Karpas-422 (cell line): ENCODE data around the gene IQSEC1. TPM values are rescaled to one million over a fixed set of nuclear protein-coding genes. Genes with fewer than 3 reads are reported as not detected.

ENCODE experiments used
- DNase-seq: peaks from one replicate; pipeline ENCODE4 v3.0.0-alpha.2; 2015
- H2AFZ ChIP-seq: fragments of 200-600 bp; sonication (generic); 2 replicates; pipeline ENCODE4 v1.6.1; 2014; ENCODE audit warnings: antibody characterized with exemption, low read length, mixed read lengths
- H3K27ac ChIP-seq: fragments of 200-600 bp; sonication (generic); 2 replicates; pipeline ENCODE4 v1.5.1; 2014; ENCODE audit warnings: mild to moderate bottlenecking, low read length, moderate library complexity
- H3K27me3 ChIP-seq: fragments of 200-600 bp; sonication (generic); 2 replicates; pipeline ENCODE4 v1.6.1; 2014; ENCODE audit warnings: low read length, mixed read lengths
- H3K36me3 ChIP-seq: fragments of 200-600 bp; sonication (generic); 2 replicates; pipeline ENCODE4 v1.6.1; 2014; ENCODE audit warnings: low read length, mixed read lengths; ENCODE audit not compliant: insufficient read depth
- H3K4me1 ChIP-seq: fragments of 200-600 bp; sonication (generic); 2 replicates; pipeline ENCODE4 v1.6.1; 2014; ENCODE audit warnings: mild to moderate bottlenecking, low read length, mixed read lengths
- H3K4me2 ChIP-seq: fragments of 200-600 bp; sonication (generic); 2 replicates; pipeline ENCODE4 v1.6.1; 2014; ENCODE audit warnings: low read length, low read depth, mild to moderate bottlenecking; ENCODE audit not compliant: poor library complexity, severe bottlenecking
- H3K4me3 ChIP-seq: fragments of 200-600 bp; sonication (generic); 2 replicates; pipeline ENCODE4 v1.5.1; 2014; ENCODE audit warnings: mild to moderate bottlenecking, antibody characterized with exemption, low read length, mixed read lengths
- H3K79me2 ChIP-seq: fragments of 200-600 bp; sonication (generic); 2 replicates; pipeline ENCODE4 v1.6.1; 2014; ENCODE audit warnings: mild to moderate bottlenecking, low read length, mixed read lengths
- H3K9ac ChIP-seq: fragments of 200-600 bp; sonication (generic); 2 replicates; pipeline ENCODE4 v1.6.0; 2014; ENCODE audit warnings: low read length
- H3K9me2 ChIP-seq: fragments of 200-600 bp; sonication (generic), shearing (Covaris generic); replicated peaks from 2 replicates; pipeline ENCODE4 v1.6.0; 2014; ENCODE audit warnings: mild to moderate bottlenecking, low read length, moderate library complexity; ENCODE audit not compliant: insufficient read depth
- H3K9me3 ChIP-seq: fragments of 300-700, 200-600 bp; sonication (generic); 2 replicates; pipeline ENCODE4 v1.6.1; 2014; ENCODE audit warnings: low read length, mixed read lengths
- H4K20me1 ChIP-seq: fragments of 200-600 bp; sonication (generic); 2 replicates; pipeline ENCODE4 v1.6.1; 2014; ENCODE audit warnings: mild to moderate bottlenecking, antibody characterized with exemption, low read length, low read depth; ENCODE audit not compliant: insufficient read depth
- total RNA-seq: library from RNA; depleted of rRNA; stranded (reverse); fragments of >200 nt; shearing (Covaris generic); gene quantifications from 2 replicates; pipeline ENCODE4 v1.2.3, GENCODE V29; 2014; ENCODE audit warnings: low replicate concordance

IQSEC1 gene
- total RNA-seq, 1 experiment from 2014 or later, result 4.7 TPM

DNA sequence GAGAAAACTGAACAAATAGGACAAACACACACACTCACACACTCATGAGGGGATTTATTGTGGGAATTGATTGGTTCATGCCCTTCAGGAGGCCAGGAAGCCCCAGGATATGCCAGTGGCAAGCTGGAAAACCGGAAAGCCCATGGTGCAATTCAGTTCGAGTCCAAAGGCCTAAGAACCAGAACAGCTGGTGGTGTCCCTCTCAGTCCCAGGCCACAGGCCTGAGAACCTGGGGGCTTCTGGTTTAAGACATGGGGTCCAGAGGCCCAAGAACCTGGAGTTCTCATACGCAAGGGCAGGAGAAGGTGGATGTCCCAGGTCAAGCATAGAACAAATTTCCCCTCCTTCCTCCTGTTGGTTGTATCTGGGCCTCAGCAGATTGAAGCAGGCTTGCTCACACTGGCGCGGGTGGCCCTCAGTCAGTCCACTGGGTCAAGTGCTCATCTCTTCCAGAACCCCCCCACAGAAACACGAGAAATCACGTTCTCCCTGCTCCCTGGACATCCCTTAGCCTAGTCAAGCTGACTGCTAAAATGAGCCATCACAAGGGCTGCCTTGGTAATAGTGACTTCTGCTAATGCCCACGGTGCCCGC, 181.7 kb downstream of the IQSEC1 start:
- Histone ChIP-seq H3K9me2 (no peaks in the 10 kb centered on the region), H3K27ac (no peak overlapping the region), H3K9me3 (no peaks in the 10 kb centered on the region), H3K27me3 (no peaks in the 10 kb centered on the region), H4K20me1 (no peaks in the 10 kb centered on the region), H3K36me3 (no peaks in the 10 kb centered on the region), H3K9ac (no peak overlapping the region), H3K4me2 (no peak overlapping the region), H3K79me2 (no peaks in the 10 kb centered on the region), H3K4me3 (no peak overlapping the region), H2AFZ (no peak overlapping the region), H3K4me1 (peaks cover 34% of the 10 kb centered on the region)
- DNase-seq, result no peak

DNA sequence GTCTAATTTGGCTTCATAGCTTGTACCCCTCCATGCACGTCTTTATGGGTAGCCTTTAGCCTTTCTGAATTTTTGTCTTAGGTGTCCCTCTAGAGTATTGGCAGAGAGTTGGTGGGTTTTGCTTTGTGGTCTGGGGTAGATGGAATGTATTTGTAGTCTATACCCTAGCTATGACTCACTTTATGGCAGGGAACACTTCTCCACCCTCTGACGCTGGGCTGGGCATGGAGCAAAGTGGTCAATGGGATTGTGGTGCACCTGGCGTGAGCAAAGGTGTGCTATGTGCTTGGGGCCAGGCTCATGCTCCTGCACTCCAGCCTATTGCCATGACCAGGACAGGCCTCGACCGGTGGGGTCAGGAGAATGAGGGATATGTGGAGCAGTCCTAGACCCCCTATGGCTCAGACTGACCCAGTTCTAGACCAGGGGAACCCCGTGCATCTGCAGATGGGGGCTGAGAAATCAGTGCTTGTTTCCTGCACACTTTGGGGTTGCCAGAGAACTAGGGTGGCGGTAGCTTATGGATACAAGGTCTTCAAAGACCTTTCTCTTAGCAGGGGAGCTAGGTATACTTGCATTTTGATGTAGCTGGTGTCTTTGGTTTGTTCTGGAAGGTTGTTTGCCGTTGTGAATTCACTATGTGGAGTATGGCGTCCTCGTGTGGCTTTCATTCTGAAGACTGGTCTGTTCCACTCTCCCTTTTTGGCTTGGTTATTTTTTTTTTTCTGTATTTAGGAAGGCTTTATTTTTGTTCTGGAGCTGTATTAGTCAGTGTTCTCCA, 182.4 kb downstream of the IQSEC1 start:
- Histone ChIP-seq H2AFZ (no peak overlapping the region), H3K9me3 (no peaks in the 10 kb centered on the region), H3K4me3 (no peak overlapping the region), H3K27me3 (no peaks in the 10 kb centered on the region), H3K9me2 (no peaks in the 10 kb centered on the region), H3K36me3 (no peaks in the 10 kb centered on the region), H3K9ac (no peak overlapping the region), H3K27ac (no peak overlapping the region), H3K4me2 (no peak overlapping the region), H3K79me2 (no peaks in the 10 kb centered on the region), H4K20me1 (no peaks in the 10 kb centered on the region), H3K4me1 (peaks cover 41% of the 10 kb centered on the region)
- DNase-seq, result no peak

DNA sequence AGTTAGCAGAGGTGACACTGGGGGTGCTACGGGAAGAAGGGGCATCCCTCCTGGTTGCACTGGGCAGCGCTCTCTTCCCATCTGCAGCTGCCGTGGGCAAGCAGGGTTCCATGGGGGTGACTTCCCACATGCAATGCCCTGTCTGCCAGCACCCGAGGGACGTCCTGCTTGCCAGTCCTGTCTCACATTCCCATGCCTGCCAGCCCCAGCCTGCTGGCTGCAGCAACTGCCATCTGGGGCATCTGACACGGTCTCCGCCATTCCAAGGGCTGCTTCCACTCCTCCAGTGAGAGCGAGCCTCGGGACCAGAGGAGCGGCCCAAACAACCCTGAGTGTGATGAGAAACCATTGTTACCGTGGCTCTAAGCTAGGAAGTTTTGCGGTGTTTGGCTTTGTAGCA, 186.5 kb downstream of the IQSEC1 start:
- Histone ChIP-seq H3K9ac (no peak overlapping the region), H3K4me3 (no peak overlapping the region; the same call in 1 of the 2 replicates), H3K36me3 (no peaks in the 10 kb centered on the region), H3K4me2 (no peak overlapping the region), H4K20me1 (no peaks in the 10 kb centered on the region), H3K27ac (no peak overlapping the region), H3K79me2 (no peaks in the 10 kb centered on the region), H3K9me3 (no peaks in the 10 kb centered on the region), H3K9me2 (no peaks in the 10 kb centered on the region), H3K27me3 (no peaks in the 10 kb centered on the region), H2AFZ (peak overlapping the region; percentile 100; the same call in 1 of the 2 replicates), H3K4me1 (peaks cover 66% of the 10 kb centered on the region)
- DNase-seq, result no peak

DNA sequence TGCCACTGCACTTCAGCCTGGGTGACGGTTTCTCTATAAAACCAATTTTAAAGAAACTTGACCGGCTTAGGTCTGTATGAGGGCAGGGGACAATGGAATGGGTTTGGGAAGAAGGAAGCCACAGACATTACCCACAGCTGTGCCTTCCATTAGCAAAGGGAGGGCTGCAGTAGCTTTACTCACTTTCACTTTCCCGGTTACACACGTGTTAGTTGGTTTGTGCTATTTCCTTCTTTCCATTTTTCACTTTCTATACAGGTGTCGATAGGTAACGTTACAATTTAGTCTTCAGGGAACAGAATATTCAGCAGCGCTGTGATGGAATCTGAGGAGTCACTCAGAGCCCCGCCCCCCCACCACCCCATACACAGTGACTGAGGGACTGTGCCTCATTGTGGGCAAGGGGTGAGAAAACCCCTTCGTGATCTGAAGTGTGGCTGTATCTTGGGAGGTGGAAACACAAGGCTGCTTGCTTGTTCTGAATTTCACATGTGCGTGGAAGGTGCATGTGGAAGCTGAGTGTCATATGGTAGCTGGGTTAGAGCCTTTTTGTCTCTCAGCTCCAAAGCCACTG, 187.0 kb downstream of the IQSEC1 start:
- Histone ChIP-seq H2AFZ (peak overlapping the region; percentile 100; the same call in 1 of the 2 replicates), H3K27ac (peak overlapping the region; percentile 90), H3K4me2 (peak overlapping the region; percentile 94)

DNA sequence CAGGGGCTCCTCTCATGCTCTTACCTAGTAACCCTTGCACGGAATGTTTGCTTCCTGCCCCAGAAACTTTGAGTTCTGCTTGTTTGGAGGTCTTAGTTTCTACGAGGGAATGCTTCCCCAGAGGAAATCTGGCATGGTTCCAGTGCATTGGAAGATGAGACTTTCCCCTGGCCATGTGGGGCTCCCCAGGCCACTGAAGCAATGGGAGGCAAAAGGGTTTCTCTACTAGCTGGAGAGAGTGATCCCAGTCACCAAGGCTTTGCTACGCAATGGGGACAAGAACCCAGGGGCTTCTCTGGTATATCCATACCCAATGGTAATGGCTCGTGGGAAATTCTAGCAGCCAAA, 187.7 kb downstream of the IQSEC1 start:
- H3K27me3 ChIP-seq, result no peaks in the 10 kb centered on the region
- peak overlapping the region; percentile 75 for H3K9ac ChIP-seq
- peak overlapping the region; percentile 94 for H3K4me2 ChIP-seq
- H3K4me1 ChIP-seq, result peaks cover 66% of the 10 kb centered on the region
- peak overlapping the region; percentile 100; the same call in 1 of the 2 replicates for H2AFZ ChIP-seq
- H4K20me1 ChIP-seq, result no peaks in the 10 kb centered on the region
- H3K9me2 ChIP-seq, result no peaks in the 10 kb centered on the region
- DNase-seq, result no peak
- no peaks in the 10 kb centered on the region for H3K36me3 ChIP-seq
- H3K27ac ChIP-seq, result peak overlapping the region; percentile 90
- no peaks in the 10 kb centered on the region for H3K79me2 ChIP-seq
- H3K9me3 ChIP-seq, result no peaks in the 10 kb centered on the region
- H3K4me3 ChIP-seq, result peak overlapping the region; percentile 62

More for the DNA sequence above, 187.0 kb downstream of the IQSEC1 start:
- peak; percentile 52 for DNase-seq
- Histone ChIP-seq H3K36me3 (no peaks in the 10 kb centered on the region), H3K9me2 (no peaks in the 10 kb centered on the region), H3K27me3 (no peaks in the 10 kb centered on the region), H3K4me1 (peaks cover 66% of the 10 kb centered on the region), H3K4me3 (peak overlapping the region; percentile 62), H3K9ac (peak overlapping the region; percentile 75), H3K9me3 (no peaks in the 10 kb centered on the region), H4K20me1 (no peaks in the 10 kb centered on the region), H3K79me2 (no peaks in the 10 kb centered on the region)

DNA sequence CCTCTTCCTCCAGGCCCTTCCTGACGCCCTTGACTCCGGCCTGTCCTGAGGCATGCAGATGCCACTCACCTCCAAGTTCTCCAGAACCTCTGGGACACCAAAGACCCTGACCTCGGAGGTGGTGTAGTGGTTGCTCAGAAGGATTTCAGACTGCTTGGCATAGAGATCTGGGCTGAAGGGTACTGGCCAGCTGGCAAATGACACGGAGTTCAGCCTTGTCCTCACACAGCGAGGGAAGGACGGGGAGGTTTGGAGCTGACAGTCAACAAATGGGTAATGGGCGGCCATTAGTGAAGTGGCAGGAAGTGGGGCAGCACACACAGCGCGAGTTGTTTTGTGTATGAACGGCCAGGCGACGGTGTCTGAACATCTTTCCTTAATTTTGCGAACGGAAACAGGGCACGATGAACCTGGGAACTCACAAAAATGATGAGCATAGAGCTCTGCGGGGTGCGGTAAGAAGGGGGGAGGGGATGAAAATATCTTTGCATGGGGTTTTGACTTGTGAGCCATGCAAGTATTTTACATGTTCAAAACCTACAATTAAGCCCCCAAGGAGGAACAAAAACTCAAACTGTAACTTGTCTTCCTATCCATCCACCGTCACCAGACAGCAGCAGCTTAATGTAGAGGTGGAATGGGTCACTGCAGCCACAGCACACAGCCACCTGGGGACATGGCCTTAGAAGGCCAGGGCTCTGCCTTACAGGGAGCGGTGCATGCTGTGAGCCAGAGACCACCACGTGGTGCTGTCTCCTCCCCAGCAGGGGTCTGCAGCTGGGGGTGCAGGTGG, 188.2 kb downstream of the IQSEC1 start:
- Histone ChIP-seq H2AFZ (peak overlapping the region; percentile 100), H3K9me3 (no peaks in the 10 kb centered on the region), H3K36me3 (no peaks in the 10 kb centered on the region), H3K27ac (peak overlapping the region; percentile 90), H3K79me2 (no peaks in the 10 kb centered on the region), H3K4me1 (peaks cover 64% of the 10 kb centered on the region), H3K4me2 (peak overlapping the region; percentile 94), H3K27me3 (no peaks in the 10 kb centered on the region), H3K9me2 (no peaks in the 10 kb centered on the region), H3K4me3 (peak overlapping the region; percentile 62), H4K20me1 (no peaks in the 10 kb centered on the region), H3K9ac (peak overlapping the region; percentile 75)
- peak; percentile 87 for DNase-seq

DNA sequence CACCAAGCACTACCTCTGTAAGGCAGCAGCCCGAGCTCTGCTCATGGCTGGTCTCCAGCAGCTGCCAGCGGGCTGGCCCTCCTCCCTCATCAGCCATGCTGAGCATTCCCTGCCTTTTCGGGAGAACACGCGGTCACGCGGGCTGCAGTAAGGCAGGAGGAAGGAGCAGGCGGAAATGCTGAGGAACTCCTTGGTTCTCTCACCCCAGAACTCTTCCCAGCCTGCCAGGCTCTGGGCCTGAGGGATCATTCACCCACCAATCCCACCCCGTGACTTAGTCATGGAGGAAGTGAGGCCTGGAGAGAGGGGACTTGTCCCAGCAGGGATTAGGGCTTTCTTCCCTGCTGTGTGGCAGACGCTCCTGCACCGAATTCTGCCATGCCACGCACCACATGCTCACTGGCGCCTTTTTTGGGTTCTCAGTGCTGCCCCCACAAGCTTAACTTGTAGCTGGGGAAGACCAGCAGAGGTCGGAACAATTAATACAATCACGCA, 189.0 kb downstream of the IQSEC1 start:
- peak; percentile 76 for DNase-seq
- H3K27me3 ChIP-seq, result no peaks in the 10 kb centered on the region
- H3K9ac ChIP-seq, result peak overlapping the region; percentile 21; the same call in 1 of the 2 replicates
- H3K9me2 ChIP-seq, result no peaks in the 10 kb centered on the region
- H3K36me3 ChIP-seq, result no peaks in the 10 kb centered on the region
- H2AFZ ChIP-seq, result 0 out of 2 replicates have a peak overlapping the region, but pooled peaks have one; percentile 100
- no peaks in the 10 kb centered on the region for H4K20me1 ChIP-seq
- no peaks in the 10 kb centered on the region for H3K79me2 ChIP-seq
- no peaks in the 10 kb centered on the region for H3K9me3 ChIP-seq
- peaks cover 57% of the 10 kb centered on the region for H3K4me1 ChIP-seq
- no peak overlapping the region for H3K4me3 ChIP-seq
- peak overlapping the region; percentile 94 for H3K4me2 ChIP-seq
- H3K27ac ChIP-seq, result peak overlapping the region; percentile 90
